K562 (cell line): ENCODE measurements around the gene VPS11. TPM values are rescaled to one million over a fixed set of nuclear protein-coding genes. Genes with fewer than 3 reads are reported as not detected.

Source experiments
- CREB3L1 ChIP-seq: fragments of 450-650 bp; IDR thresholded peaks from 2 replicates; pipeline ENCODE4 v1.6.1; 2014; ENCODE audit warnings: low read depth, mild to moderate bottlenecking, moderate library complexity, borderline replicate concordance
- GABPB1 ChIP-seq: sonication (generic); formaldehyde crosslinking; IDR thresholded peaks from 2 replicates; pipeline ENCODE4 v1.8.0; 2022; ENCODE audit warnings: mild to moderate bottlenecking, missing genetic modification reagents
- KAT7 ChIP-seq: sonication (generic); formaldehyde crosslinking; IDR thresholded peaks from 2 replicates; pipeline ENCODE4 v1.8.0; 2022; ENCODE audit warnings: missing genetic modification reagents, mild to moderate bottlenecking, borderline replicate concordance
- MTA3 ChIP-seq: fragments of 450-650 bp; formaldehyde crosslinking; IDR thresholded peaks from 2 replicates; pipeline ENCODE4 v1.6.1; 2017; ENCODE audit warnings: mild to moderate bottlenecking, borderline replicate concordance
- SREBF1 ChIP-seq: fragments of 150-350 bp; IDR thresholded peaks from 2 replicates; pipeline ENCODE4 v1.6.1; 2014; ENCODE audit warnings: antibody characterized with exemption, low read depth, low read length, borderline replicate concordance
- SUPT5H ChIP-seq: fragments of 450-650 bp; IDR thresholded peaks from 2 replicates; pipeline ENCODE4 v1.6.1; 2016
- TARDBP ChIP-seq: fragments of 450-650 bp; IDR thresholded peaks from 2 replicates; pipeline ENCODE4 v1.6.1; 2016
- TCF7 ChIP-seq: sonication (generic); IDR thresholded peaks from 2 replicates; pipeline ENCODE4 v1.6.1; 2016; ENCODE audit warnings: antibody characterized with exemption, borderline replicate concordance
- THAP12 ChIP-seq: fragments of 250-450 bp; sonication (Bioruptor Pico); IDR thresholded peaks from 2 replicates; pipeline ENCODE4 v1.9.0; 2021; ENCODE audit warnings: mild to moderate bottlenecking, inconsistent platforms
- TRIM28 ChIP-seq: fragments of 450-650 bp; IDR thresholded peaks from 2 replicates; pipeline ENCODE4 v1.6.1; 2017
- ZNF217 ChIP-seq: sonication (generic); formaldehyde crosslinking; IDR thresholded peaks from 2 replicates; pipeline ENCODE4 v1.8.0; 2022; ENCODE audit warnings: mild to moderate bottlenecking, missing genetic modification reagents
- ZNF311 ChIP-seq: fragments of 250-450 bp; sonication (Bioruptor Pico); IDR thresholded peaks from 2 replicates; pipeline ENCODE4 v1.4.0; 2020; ENCODE audit warnings: mild to moderate bottlenecking, moderate library complexity
- ZNF561 ChIP-seq: fragments of 450-650 bp; formaldehyde crosslinking; conservative IDR thresholded peaks from 2 replicates; pipeline ENCODE4 v1.4.0; 2020; ENCODE audit warnings: mild to moderate bottlenecking, moderate library complexity
- ZNF740 ChIP-seq, 3 experiments: fragments of 200-800 bp in 1 of 3; sonication (Bioruptor generic) in 1 of 3; sonication (generic) in 1 of 3; formaldehyde crosslinking in 1 of 3; IDR thresholded peaks; 2 replicates each; pipeline versions ENCODE4 v1.6.1 to v1.8.0; 2016 to 2022; ENCODE audit warnings: mild to moderate bottlenecking in 2 of 3, missing compliant biosample characterization in 2 of 3, missing genetic modification characterization in 2 of 3, missing genetic modification reagents in 1 of 3
- polyA plus RNA-seq, 8 experiments: library from polyadenylated mRNA; depleted of rRNA in 4 of 8; stranded (reverse) in 5 of 8; unstranded in 3 of 8; fragments of >200 nt; fragmentation: Nextera tagmentation in 2 of 8; fragmentation: Illumina TruSeq in 1 of 8; extraction: Ambion mirVana in 2 of 8; extraction: Trizol in 1 of 8; gene quantifications; 2 replicates each; pipeline versions ENCODE4 v1.2.1 to v1.2.3, GENCODE V29; 2011 to 2014; ENCODE audit warnings: inconsistent platforms in 1 of 8, missing spikeins in 1 of 8
- total RNA-seq, 7 experiments: library from RNA; depleted of rRNA in 6 of 7; stranded (reverse); fragments of >200 nt in 6 of 7; fragmentation: Illumina TruSeq in 2 of 7; extraction: Trizol in 2 of 7; gene quantifications; 2 replicates each; pipeline versions ENCODE4 v1.2.1 to v1.2.3, GENCODE V29; 2011 to 2021; ENCODE audit warnings: low replicate concordance in 1 of 7
- TF ChIP-seq, protein P1 (sequence below): sonication (generic); formaldehyde crosslinking; IDR thresholded peaks from 2 replicates; pipeline ENCODE4 v1.8.0; 2023; ENCODE audit warnings: mild to moderate bottlenecking, missing genetic modification reagents
- TF ChIP-seq, protein P2 (sequence below): fragments of 200-800 bp; sonication (Bioruptor generic); IDR thresholded peaks from 2 replicates; pipeline ENCODE4 v1.6.1; 2017; ENCODE audit warnings: missing genetic modification characterization, missing compliant biosample characterization

Gene VPS11
- total and polyA plus RNA-seq, 9 of the 15 experiments (the other 6 are each of a cell fraction or from before 2014, with no cell fraction given) = 14.1 to 35.5 (median 27.5) TPM

GRCh38 chr11:119092880-119093842 is 25.5 kb downstream of the VPS11 start (continued):
- TF ChIP-seq THAP12 (CRISPR knock-in tag) = no peak
- TF ChIP-seq KAT7 (CRISPR knock-in tag) = no peak
- TF ChIP-seq, protein P1, sequence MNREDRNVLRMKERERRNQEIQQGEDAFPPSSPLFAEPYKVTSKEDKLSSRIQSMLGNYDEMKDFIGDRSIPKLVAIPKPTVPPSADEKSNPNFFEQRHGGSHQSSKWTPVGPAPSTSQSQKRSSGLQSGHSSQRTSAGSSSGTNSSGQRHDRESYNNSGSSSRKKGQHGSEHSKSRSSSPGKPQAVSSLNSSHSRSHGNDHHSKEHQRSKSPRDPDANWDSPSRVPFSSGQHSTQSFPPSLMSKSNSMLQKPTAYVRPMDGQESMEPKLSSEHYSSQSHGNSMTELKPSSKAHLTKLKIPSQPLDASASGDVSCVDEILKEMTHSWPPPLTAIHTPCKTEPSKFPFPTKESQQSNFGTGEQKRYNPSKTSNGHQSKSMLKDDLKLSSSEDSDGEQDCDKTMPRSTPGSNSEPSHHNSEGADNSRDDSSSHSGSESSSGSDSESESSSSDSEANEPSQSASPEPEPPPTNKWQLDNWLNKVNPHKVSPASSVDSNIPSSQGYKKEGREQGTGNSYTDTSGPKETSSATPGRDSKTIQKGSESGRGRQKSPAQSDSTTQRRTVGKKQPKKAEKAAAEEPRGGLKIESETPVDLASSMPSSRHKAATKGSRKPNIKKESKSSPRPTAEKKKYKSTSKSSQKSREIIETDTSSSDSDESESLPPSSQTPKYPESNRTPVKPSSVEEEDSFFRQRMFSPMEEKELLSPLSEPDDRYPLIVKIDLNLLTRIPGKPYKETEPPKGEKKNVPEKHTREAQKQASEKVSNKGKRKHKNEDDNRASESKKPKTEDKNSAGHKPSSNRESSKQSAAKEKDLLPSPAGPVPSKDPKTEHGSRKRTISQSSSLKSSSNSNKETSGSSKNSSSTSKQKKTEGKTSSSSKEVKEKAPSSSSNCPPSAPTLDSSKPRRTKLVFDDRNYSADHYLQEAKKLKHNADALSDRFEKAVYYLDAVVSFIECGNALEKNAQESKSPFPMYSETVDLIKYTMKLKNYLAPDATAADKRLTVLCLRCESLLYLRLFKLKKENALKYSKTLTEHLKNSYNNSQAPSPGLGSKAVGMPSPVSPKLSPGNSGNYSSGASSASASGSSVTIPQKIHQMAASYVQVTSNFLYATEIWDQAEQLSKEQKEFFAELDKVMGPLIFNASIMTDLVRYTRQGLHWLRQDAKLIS (CRISPR knock-in tag) = peak; percentile 23; the same call in 1 of the 2 replicates
- no peak for TF ChIP-seq ZNF217
- TF ChIP-seq GABPB1 (CRISPR knock-in tag) = no peak
- no peak for TF ChIP-seq TARDBP
- TF ChIP-seq TRIM28 = no peak
- no peak for TF ChIP-seq TCF7
- TF ChIP-seq SREBF1 = no peak
- no peak for TF ChIP-seq ZNF311 (CRISPR knock-in tag)
- TF ChIP-seq CREB3L1 = no peak
- 0 out of 2 replicates have a peak, but pooled peaks have one; percentile 25 for TF ChIP-seq ZNF740 (CRISPR knock-in tag; IDR thresholded peaks at IDR 0.05)
- no peak for TF ChIP-seq ZNF740 (tag; IDR thresholded peaks at IDR 0.05)
- no peak for TF ChIP-seq ZNF561
- TF ChIP-seq SUPT5H = 0 out of 2 replicates have a peak, but pooled peaks have one; percentile 48
- TF ChIP-seq, protein P2, sequence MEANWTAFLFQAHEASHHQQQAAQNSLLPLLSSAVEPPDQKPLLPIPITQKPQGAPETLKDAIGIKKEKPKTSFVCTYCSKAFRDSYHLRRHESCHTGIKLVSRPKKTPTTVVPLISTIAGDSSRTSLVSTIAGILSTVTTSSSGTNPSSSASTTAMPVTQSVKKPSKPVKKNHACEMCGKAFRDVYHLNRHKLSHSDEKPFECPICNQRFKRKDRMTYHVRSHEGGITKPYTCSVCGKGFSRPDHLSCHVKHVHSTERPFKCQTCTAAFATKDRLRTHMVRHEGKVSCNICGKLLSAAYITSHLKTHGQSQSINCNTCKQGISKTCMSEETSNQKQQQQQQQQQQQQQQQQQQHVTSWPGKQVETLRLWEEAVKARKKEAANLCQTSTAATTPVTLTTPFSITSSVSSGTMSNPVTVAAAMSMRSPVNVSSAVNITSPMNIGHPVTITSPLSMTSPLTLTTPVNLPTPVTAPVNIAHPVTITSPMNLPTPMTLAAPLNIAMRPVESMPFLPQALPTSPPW (CRISPR knock-in tag) = no peak
- TF ChIP-seq MTA3 = no peak
